T-cell (primary cell): ENCODE data around the gene CHP1. TPM values are rescaled to one million over a fixed set of nuclear protein-coding genes. Genes with fewer than 3 reads are reported as not detected.

ENCODE experiments used
- ATAC-seq, 4 experiments: fragments of 200-7000 bp in 3 of 4; fragments of 150-1000 bp in 1 of 4; cut with Tn5 transposase; replicated peaks in 1 of 4; 1 replicate in 3 of 4; 2 replicates in 1 of 4; pipeline ENCODE4 v1.10.0; 2021; ENCODE audit warnings: moderate library complexity in 3 of 4, mild to moderate bottlenecking in 2 of 4, moderate number of reproducible peaks in 1 of 4
- CTCF ChIA-PET, 2 donors: fragments of 300-600 bp; sonication (Branson Sonifier 250); formaldehyde crosslinking; loops; one replicate each; lab custom pipeline; 2022; ENCODE audit warnings: antibody characterized with exemption in 2 of 2; lab: Charles Lee
- POLR2A ChIA-PET, 2 donors: fragments of 300-600 bp; sonication (Branson Sonifier 250); formaldehyde crosslinking; loops; one replicate each; lab custom pipeline; 2022; ENCODE audit warnings: antibody characterized with exemption in 2 of 2; lab: Charles Lee
- DNase-seq, 35 experiments: peaks; one replicate each; pipeline versions ENCODE4 v3.0.0 to v3.0.0-alpha.2; 2013 to 2023
- H3K27ac ChIP-seq: one replicate; pipeline ENCODE4 v1.5.1; 2013; ENCODE audit warnings: low read length
- H3K27me3 ChIP-seq, 2 experiments: replicated peaks in 1 of 2; 1 replicate in 1 of 2; 2 replicates in 1 of 2; pipeline versions ENCODE4 v1.6.1 to v1.7.0; 2013; ENCODE audit warnings: low read length in 1 of 2, mixed read lengths in 1 of 2; ENCODE audit not compliant: control insufficient read depth in 2 of 2, insufficient read depth in 2 of 2; ENCODE audit errors: extremely low read depth in 1 of 2
- H3K36me3 ChIP-seq, 2 donors: 1 replicate in 1 of 2; 2 replicates in 1 of 2; pipeline versions ENCODE4 v1.6.1 to v1.7.0; 2013; ENCODE audit warnings: low read length in 1 of 2; ENCODE audit not compliant: control insufficient read depth in 2 of 2, insufficient read depth in 1 of 2; ENCODE audit errors: extremely low read depth in 1 of 2
- H3K4me1 ChIP-seq, 2 experiments: 1 replicate in 1 of 2; 2 replicates in 1 of 2; pipeline versions ENCODE4 v1.6.1 to v1.7.0; 2013; ENCODE audit warnings: low read length in 2 of 2, mixed read lengths in 1 of 2; ENCODE audit not compliant: insufficient read depth in 2 of 2, control insufficient read depth in 1 of 2; ENCODE audit errors: extremely low read depth in 1 of 2
- H3K4me3 ChIP-seq, 2 donors: 1 replicate in 1 of 2; 2 replicates in 1 of 2; pipeline versions ENCODE4 v1.5.1 to v1.7.0; 2013; ENCODE audit warnings: mild to moderate bottlenecking in 2 of 2, low read length in 1 of 2, moderate library complexity in 1 of 2; ENCODE audit not compliant: control insufficient read depth in 1 of 2; ENCODE audit errors: extremely low read depth in 1 of 2
- H3K9me3 ChIP-seq: 2 replicates; pipeline ENCODE4 v1.7.0; 2013
- H3K27ac Mint-ChIP-seq, 2 donors: one replicate each; pipeline ENCODE4 v1.8.0; 2020 to 2021; ENCODE audit warnings: mild to moderate bottlenecking in 2 of 2, mixed read lengths in 2 of 2
- H3K27me3 Mint-ChIP-seq, 2 donors: one replicate each; pipeline ENCODE4 v1.8.0; 2021 to 2022; ENCODE audit warnings: mixed read lengths in 2 of 2
- H3K36me3 Mint-ChIP-seq: one replicate; pipeline ENCODE4 v1.8.0; 2021; ENCODE audit warnings: mixed read lengths
- H3K4me1 Mint-ChIP-seq, 3 donors: one replicate each; pipeline ENCODE4 v1.8.0; 2020 to 2022; ENCODE audit warnings: mixed read lengths in 3 of 3, mild to moderate bottlenecking in 1 of 3
- H3K4me3 Mint-ChIP-seq, 3 donors: one replicate each; pipeline ENCODE4 v1.8.0; 2020 to 2022; ENCODE audit warnings: mild to moderate bottlenecking in 3 of 3, mixed read lengths in 3 of 3, moderate library complexity in 3 of 3
- H3K9me3 Mint-ChIP-seq, 3 donors: one replicate each; pipeline ENCODE4 v1.8.0; 2020 to 2022; ENCODE audit warnings: mixed read lengths in 3 of 3
- WGBS: methylation state at CpG from one replicate; pipeline ENCODE4 v1.1.5; 2013; ENCODE audit warnings: missing lambda C conversion rate; ENCODE audit not compliant: insufficient coverage; 5-methylcytosine and 5-hydroxymethylcytosine counted together
- total RNA-seq, 35 experiments: library from RNA in 6 of 35; stranded (reverse) in 6 of 35; fragments of 120-200 nt in 1 of 35; gene quantifications; one replicate each; pipeline versions ENCODE4 v1.2.1 to v1.2.4 and lab custom pipeline; 2013 to 2026

Gene CHP1
- total RNA-seq, 5 donors from 2014 or later (not counting 1 experiment from before 2014, with no cell fraction given), result 20.5 to 34.4 (median 31.1) TPM

DNA sequence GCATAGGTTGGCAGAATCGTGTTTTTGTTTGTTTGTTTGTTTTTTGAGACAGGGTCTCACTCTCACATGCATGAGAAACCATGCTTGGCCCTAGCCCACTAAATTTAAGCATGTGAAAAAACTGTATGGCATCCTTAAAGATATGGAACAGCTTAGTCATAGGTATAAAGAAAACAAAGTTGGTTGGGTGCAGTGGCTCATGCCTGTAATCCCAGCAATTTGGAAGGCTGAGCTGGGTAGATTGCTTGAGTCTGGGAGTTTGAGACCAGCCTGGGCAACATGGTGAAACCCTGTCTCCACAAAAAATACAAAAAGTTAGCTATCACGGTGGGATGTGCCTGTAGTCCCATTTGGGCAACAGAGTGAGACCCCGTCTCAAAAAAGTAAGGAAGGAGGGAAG lies 25.8 kb upstream of the CHP1 start:
- no peaks in the 10 kb centered on the region for H3K4me1 Mint-ChIP-seq
- Histone ChIP-seq H3K36me3 (no peaks in the 10 kb centered on the region), H3K4me3 (no peak overlapping the region), H3K4me1 (no peaks in the 10 kb centered on the region), H3K9me3 (no peaks in the 10 kb centered on the region), H3K27me3 (no peaks in the 10 kb centered on the region), H3K27ac (no peak overlapping the region)
- ATAC-seq (no peak), DNase-seq (no peak)
- H3K4me3 Mint-ChIP-seq, result no peak overlapping the region
- ChIA-PET CTCF (interaction anchor here (0.6 kb wide), 2 partner anchors 236 to 1016 kb away, joined by 3 read pairs; no protein-coding TSS in a partner anchor), POLR2A (no interaction called here)
- H3K27me3 Mint-ChIP-seq, result peaks cover 0 to 8% of the 10 kb centered on the region in 2 donors
- no peaks in the 10 kb centered on the region for H3K9me3 Mint-ChIP-seq
- no CpG with 5 or more reads among the region's 3 CpGs for WGBS
- H3K36me3 Mint-ChIP-seq, result no peaks in the 10 kb centered on the region
- H3K27ac Mint-ChIP-seq, result no peak overlapping the region

DNA sequence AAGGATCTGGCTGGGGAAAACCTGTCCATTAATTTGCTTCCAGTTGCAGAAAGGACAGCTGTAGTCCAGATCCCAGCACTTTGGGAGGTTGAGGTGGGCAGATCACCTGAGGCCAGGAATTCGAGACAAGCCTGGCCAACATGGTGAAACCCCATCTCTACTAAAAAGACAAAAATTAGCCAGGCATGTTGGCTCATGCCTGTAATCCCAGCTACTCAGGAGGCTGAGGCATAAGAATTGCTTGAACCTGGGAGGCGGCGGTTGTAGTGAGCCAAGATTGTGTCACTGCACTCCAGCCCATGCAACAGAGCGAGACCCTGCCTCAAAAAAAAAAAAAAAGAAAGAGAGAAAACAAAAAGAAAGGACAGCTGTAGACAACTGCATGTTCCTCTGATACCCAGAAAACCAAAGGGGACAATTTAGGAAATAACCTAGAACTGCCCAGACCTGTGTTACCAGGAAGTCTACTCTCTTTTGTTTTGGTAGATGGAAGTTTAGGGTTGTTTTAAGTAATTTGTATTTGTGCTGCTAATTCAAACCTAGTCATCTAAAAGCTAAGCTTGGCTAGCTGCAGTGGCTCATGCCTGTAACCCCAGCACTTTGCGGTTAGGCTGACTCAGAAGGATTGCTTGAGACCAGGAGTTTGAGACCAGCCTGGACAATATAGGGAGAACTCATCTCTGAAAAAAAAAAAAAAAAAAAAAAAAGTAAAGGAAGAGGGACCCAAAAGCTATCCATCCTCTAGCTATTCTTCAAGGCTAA lies 23.2 kb upstream of the CHP1 start:
- Mint-ChIP-seq H3K4me3 (no peak overlapping the region), H3K9me3 (no peaks in the 10 kb centered on the region), H3K27ac (no peak overlapping the region), H3K4me1 (no peaks in the 10 kb centered on the region), H3K27me3 (peaks cover 4 to 17% of the 10 kb centered on the region in 2 donors), H3K36me3 (no peaks in the 10 kb centered on the region)
- H3K27me3 ChIP-seq, result peaks cover 0 to 6% of the 10 kb centered on the region in 2 experiments
- no peak overlapping the region for H3K27ac ChIP-seq
- no peaks in the 10 kb centered on the region for H3K9me3 ChIP-seq
- H3K4me3 ChIP-seq, result no peak overlapping the region
- DNase-seq (no peak), ATAC-seq (no peak)
- H3K36me3 ChIP-seq, result no peaks in the 10 kb centered on the region
- WGBS, result 100% methylated on average over 2 of the region's 5 CpGs
- POLR2A ChIA-PET, result interaction anchor here in 1 of 2 donors (0.6 kb wide), 1 partner anchor 402 kb away, joined by 3 read pairs; no protein-coding TSS in a partner anchor
- CTCF ChIA-PET, result interaction anchor here in 1 of 2 donors (0.8 to 1.1 kb wide), 2 partner anchors 20 to 23 kb away, joined by 3 to 4 read pairs; partner anchors contain the start of gene CHP1
- H3K4me1 ChIP-seq, result no peaks in the 10 kb centered on the region

GRCh38 chr15:41215708-41216107 lies 15.4 kb upstream of the CHP1 start:
- Mint-ChIP-seq H3K27me3 (peaks cover 12 to 29% of the 10 kb centered on the region in 2 donors), H3K36me3 (no peaks in the 10 kb centered on the region), H3K4me3 (no peak overlapping the region), H3K9me3 (no peaks in the 10 kb centered on the region), H3K4me1 (no peaks in the 10 kb centered on the region), H3K27ac (no peak overlapping the region)
- ATAC-seq (no peak), DNase-seq (no peak)
- Histone ChIP-seq H3K36me3 (no peaks in the 10 kb centered on the region), H3K9me3 (no peaks in the 10 kb centered on the region), H3K4me1 (no peaks in the 10 kb centered on the region), H3K27me3 (peaks cover 0 to 19% of the 10 kb centered on the region in 2 experiments), H3K4me3 (no peak overlapping the region), H3K27ac (no peak overlapping the region)
- CTCF ChIA-PET, result no interaction called here
- POLR2A ChIA-PET, result no interaction called here
- no CpG with 5 or more reads among the region's 2 CpGs for WGBS

DNA sequence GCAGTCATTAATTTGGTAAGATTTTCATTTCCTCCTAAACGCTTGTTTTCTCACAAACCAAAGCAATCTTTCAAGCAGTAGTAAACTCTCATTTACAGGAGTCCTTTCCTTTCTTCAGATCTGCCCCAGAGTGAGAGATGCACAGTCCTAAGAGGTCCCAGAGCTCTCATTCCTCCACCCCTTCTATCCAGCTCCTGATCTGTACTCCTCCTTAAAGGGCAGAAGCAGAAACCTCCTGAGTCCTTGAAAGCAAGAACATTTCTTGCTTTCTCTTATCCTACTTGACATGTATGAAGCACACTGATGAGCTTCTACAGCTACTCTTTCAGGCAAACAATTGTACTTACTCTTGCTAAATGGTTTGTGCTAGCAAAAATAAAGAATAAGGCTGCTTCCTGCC lies 12.2 kb upstream of the CHP1 start:
- ChIA-PET CTCF (interaction anchor here (0.5 to 0.9 kb wide), 2 partner anchors 8 to 13 kb away, joined by 3 to 4 read pairs; no protein-coding TSS in a partner anchor), POLR2A (no interaction called here)
- no peak overlapping the region for H3K4me3 Mint-ChIP-seq
- Histone ChIP-seq H3K4me3 (no peak overlapping the region), H3K27ac (no peak overlapping the region), H3K27me3 (peaks cover 0 to 19% of the 10 kb centered on the region in 2 experiments), H3K9me3 (no peaks in the 10 kb centered on the region), H3K4me1 (no peaks in the 10 kb centered on the region), H3K36me3 (no peaks in the 10 kb centered on the region)
- ATAC-seq, result no peak
- no peaks in the 10 kb centered on the region for H3K9me3 Mint-ChIP-seq
- peaks cover 11 to 21% of the 10 kb centered on the region in 2 donors for H3K27me3 Mint-ChIP-seq
- H3K27ac Mint-ChIP-seq, result no peak overlapping the region
- H3K36me3 Mint-ChIP-seq, result no peaks in the 10 kb centered on the region
- WGBS, result no CpG with 5 or more reads among the region's 1 CpG
- H3K4me1 Mint-ChIP-seq, result no peaks in the 10 kb centered on the region
- DNase-seq, result no peak

DNA sequence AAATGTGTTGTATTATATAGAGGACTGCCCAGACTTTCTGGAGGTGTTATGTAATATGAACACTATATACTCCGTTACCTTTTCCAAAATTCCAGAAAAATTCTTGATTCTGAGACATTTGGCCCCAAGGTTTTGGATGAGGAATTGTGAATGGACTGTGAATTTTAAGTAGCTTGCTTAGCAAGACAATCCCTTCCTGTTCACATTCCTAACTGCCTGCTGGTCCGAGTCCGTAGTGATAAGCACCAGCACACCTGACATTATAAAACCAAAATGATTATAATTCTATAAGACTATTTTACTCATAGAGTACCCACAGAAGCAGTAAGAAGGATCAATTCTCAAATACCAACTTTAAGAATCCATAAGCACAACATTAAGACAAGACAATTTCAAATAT lies 11.7 kb upstream of the CHP1 start:
- Histone ChIP-seq H3K27me3 (peaks cover 0 to 17% of the 10 kb centered on the region in 2 experiments), H3K9me3 (no peaks in the 10 kb centered on the region), H3K4me1 (no peaks in the 10 kb centered on the region), H3K36me3 (no peaks in the 10 kb centered on the region), H3K4me3 (no peak overlapping the region), H3K27ac (no peak overlapping the region)
- DNase-seq, result no peak
- ChIA-PET POLR2A (no interaction called here), CTCF (interaction anchor here in 1 of 2 donors (0.6 kb wide), 1 partner anchor 559 kb away, joined by 3 read pairs; no protein-coding TSS in a partner anchor)
- Mint-ChIP-seq H3K4me3 (no peak overlapping the region), H3K4me1 (no peaks in the 10 kb centered on the region), H3K36me3 (no peaks in the 10 kb centered on the region), H3K27ac (no peak overlapping the region), H3K9me3 (no peaks in the 10 kb centered on the region), H3K27me3 (peaks cover 11 to 21% of the 10 kb centered on the region in 2 donors)
- WGBS, result no CpG with 5 or more reads among the region's 3 CpGs
- no peak for ATAC-seq

DNA sequence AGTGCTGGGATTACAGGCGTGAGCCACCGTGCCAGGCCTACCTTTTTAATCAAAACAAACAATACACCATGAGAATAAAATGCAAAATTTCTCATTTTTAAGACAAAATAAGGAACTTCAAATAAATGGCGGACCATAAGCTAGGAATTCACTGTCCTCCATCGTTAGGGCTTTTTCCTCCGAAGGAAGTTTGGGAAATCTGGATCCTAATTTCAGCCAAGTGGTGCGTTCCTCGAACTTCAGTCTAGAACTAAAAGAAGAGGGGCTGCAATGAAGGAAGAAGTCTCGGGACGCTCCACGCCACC lies 771 bp upstream of the CHP1 start:
- ATAC-seq (no peak), DNase-seq (no peak)
- H3K27ac ChIP-seq, result peak overlapping the region; percentile 67
- H3K36me3 ChIP-seq, result no peaks in the 10 kb centered on the region
- Mint-ChIP-seq H3K27ac (peak overlapping the region; percentile 84 to 92), H3K9me3 (no peaks in the 10 kb centered on the region), H3K4me1 (peaks cover 26 to 39% (median 31%) of the 10 kb centered on the region in 3 donors), H3K36me3 (no peaks in the 10 kb centered on the region), H3K4me3 (peak overlapping the region; percentile 90 to 91 (median 91)), H3K27me3 (no peaks in the 10 kb centered on the region)
- POLR2A ChIA-PET, result interaction anchor here in 1 of 2 donors (0.6 kb wide), 1 partner anchor 262 kb away, joined by 4 read pairs; no protein-coding TSS in a partner anchor
- peak overlapping the region; percentile 75 to 81 for H3K4me3 ChIP-seq
- peaks cover 6 to 18% of the 10 kb centered on the region in 2 experiments for H3K4me1 ChIP-seq
- 49% methylated on average over 7 of the region's 10 CpGs for WGBS
- peaks cover 0 to 1% of the 10 kb centered on the region in 2 experiments for H3K27me3 ChIP-seq
- H3K9me3 ChIP-seq, result no peaks in the 10 kb centered on the region
- CTCF ChIA-PET, result interaction anchor here in 1 of 2 donors (0.6 to 1.4 kb wide), 5 partner anchors 48 to 923 kb away, joined by 3 to 4 read pairs (median 3); no protein-coding TSS in a partner anchor
